Activated CD8-positive, alpha-beta memory T cell treated with anti-CD3 and anti-CD28 coated beads for 36 hours (primary cell): ENCODE results near the gene DOCK9. TPM values are rescaled to one million over a fixed set of nuclear protein-coding genes. Genes with fewer than 3 reads are reported as not detected.

Experiments used
- CTCF ChIA-PET: fragments of 350-600 bp; sonication (Branson Sonifier 250); formaldehyde crosslinking; loops from one replicate; lab custom pipeline; 2021; ENCODE audit warnings: antibody characterized with exemption; lab: Charles Lee
- POLR2A ChIA-PET: fragments of 350-600 bp; sonication (Branson Sonifier 250); formaldehyde crosslinking; loops from one replicate; lab custom pipeline; 2021; ENCODE audit warnings: antibody characterized with exemption; lab: Charles Lee
- total RNA-seq, 2 experiments: library from RNA; stranded (reverse); gene quantifications; one replicate each; pipeline ENCODE4 v1.2.3, GENCODE V29; 2021

Gene DOCK9, protein sequence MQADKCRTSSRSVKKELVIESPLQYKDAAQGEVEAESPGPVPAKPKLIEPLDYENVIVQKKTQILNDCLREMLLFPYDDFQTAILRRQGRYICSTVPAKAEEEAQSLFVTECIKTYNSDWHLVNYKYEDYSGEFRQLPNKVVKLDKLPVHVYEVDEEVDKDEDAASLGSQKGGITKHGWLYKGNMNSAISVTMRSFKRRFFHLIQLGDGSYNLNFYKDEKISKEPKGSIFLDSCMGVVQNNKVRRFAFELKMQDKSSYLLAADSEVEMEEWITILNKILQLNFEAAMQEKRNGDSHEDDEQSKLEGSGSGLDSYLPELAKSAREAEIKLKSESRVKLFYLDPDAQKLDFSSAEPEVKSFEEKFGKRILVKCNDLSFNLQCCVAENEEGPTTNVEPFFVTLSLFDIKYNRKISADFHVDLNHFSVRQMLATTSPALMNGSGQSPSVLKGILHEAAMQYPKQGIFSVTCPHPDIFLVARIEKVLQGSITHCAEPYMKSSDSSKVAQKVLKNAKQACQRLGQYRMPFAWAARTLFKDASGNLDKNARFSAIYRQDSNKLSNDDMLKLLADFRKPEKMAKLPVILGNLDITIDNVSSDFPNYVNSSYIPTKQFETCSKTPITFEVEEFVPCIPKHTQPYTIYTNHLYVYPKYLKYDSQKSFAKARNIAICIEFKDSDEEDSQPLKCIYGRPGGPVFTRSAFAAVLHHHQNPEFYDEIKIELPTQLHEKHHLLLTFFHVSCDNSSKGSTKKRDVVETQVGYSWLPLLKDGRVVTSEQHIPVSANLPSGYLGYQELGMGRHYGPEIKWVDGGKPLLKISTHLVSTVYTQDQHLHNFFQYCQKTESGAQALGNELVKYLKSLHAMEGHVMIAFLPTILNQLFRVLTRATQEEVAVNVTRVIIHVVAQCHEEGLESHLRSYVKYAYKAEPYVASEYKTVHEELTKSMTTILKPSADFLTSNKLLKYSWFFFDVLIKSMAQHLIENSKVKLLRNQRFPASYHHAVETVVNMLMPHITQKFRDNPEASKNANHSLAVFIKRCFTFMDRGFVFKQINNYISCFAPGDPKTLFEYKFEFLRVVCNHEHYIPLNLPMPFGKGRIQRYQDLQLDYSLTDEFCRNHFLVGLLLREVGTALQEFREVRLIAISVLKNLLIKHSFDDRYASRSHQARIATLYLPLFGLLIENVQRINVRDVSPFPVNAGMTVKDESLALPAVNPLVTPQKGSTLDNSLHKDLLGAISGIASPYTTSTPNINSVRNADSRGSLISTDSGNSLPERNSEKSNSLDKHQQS (N-terminal part only)
- total RNA-seq, result 10 to 100 TPM; 33.0 to 38.6 TPM

DNA sequence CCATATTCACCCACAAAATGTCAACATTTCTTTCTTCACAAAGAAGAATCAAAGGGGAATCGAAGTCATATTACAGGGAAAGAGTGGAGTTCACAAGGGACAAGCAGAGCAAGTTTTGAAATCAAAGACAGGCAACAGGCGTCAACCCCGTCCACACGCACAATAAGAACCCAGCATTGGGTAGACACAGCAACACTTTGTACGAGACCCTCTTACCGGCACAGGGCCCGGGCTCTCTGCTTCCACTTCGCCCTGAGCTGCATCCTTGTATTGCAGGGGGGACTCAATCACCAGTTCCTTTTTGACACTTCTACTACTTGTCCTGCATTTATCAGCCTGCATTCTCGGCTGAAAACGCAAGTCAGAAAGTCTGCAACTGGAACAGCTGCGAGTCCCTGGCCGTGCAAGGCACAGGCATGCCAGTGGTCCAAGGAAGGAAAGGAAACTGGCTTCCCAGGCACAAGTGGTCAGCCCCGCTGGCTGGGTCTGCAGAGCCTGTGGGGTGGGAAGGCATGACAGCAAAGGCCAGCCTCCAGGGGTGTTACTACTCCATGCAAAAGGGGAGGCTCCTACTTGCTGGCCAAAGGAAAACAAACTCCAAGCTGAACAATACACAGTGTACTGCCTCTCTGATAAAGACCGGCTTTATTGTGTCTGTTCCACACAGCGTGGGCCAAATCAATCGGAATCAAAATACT, at the start of gene DOCK9:
DOCK9 (minus strand) TSS at position 497 of the 698 bp plus-strand sequence; CDS start at position 342, 155 bp downstream.
- POLR2A ChIA-PET, result interaction anchor here (0.5 kb wide), 1 partner anchor 200 kb away, joined by 6 read pairs; no protein-coding TSS in a partner anchor

DNA sequence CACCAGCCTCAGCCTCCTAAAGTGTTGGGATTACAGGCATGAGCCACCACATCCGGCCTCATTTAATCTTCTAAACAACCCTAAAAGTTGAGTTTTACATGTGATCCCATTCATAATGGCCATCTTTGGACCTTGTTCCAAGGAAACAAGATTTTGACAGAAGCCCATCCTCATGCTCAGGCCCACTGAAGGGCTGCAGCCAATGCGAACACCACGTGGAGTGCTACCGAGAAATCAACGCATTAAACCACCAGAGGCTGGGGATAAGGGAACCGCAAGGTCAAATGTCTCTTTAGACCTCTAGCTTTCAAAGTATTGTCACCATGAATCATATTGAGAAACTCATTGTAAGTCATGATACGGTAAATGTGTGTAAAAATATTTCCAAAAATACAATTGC, 49.4 kb upstream of the DOCK9 start:
- POLR2A ChIA-PET, result no interaction called here
- CTCF ChIA-PET, result interaction anchor here (1.9 kb wide), 1 partner anchor 10 kb away, joined by 5 read pairs; no protein-coding TSS in a partner anchor

More for the DNA sequence above, at the start of gene DOCK9:
- CTCF ChIA-PET, result interaction anchor here (0.8 kb wide), 1 partner anchor 8 kb away, joined by 3 read pairs; no protein-coding TSS in a partner anchor

DNA sequence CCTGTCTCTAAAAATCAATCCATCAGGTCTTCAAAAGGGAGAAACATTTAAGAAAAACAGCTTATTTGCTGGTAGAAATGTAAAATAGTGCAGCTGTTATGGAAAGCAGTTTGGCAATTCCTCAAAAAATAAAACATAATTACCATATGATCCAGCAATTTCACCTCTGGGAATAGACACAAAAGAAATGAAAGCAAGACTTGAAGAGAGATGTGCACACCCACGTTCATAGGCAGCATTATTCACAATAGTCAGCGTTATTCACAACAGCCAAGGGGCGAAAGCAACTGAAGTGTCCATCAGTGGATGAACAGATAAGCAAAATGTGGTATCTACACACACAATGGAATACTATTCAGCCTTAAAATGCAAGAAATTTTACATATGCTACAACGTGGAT, 45.1 kb upstream of the DOCK9 start:
- ChIA-PET CTCF (interaction anchor here (1.2 kb wide), 1 partner anchor 96 kb away, joined by 3 read pairs; no protein-coding TSS in a partner anchor), POLR2A (no interaction called here)

DNA sequence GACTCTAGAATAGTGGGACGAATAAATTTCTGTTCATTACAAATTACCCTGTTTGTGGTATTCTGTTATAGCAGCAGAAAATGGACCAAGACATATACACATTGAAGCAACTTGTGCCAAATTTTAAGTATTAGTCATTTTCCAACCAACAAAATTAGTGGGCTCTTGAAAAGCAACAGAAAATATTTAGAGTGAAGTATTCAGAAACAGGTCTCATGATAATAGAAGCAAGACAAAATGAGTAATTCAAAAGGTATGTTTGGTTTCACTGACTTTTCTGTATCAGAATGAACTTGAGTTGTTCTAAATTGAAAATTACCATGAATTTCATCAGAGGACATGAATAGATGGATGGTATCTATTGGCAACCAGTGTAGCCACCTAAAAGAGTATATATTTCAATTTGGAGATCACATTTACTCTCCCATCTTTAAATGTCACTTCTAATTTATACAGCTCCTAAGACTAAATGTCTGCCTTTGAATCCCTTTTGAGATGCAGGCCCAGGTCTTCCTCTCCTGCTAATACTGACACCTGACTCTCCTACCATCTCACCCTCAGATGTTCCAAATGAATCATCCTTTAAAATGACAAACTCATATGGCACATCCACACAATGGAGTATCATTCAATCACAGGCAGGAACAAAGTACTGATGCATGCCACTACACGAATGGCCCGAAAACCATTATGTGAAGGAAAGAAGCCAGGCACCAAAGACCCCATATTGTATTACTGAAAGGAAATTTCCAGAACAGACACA, 40.7 kb upstream of the DOCK9 start:
- ChIA-PET CTCF (interaction anchor here (1.3 kb wide), 1 partner anchor 10 kb away, joined by 5 read pairs; no protein-coding TSS in a partner anchor), POLR2A (no interaction called here)

DNA sequence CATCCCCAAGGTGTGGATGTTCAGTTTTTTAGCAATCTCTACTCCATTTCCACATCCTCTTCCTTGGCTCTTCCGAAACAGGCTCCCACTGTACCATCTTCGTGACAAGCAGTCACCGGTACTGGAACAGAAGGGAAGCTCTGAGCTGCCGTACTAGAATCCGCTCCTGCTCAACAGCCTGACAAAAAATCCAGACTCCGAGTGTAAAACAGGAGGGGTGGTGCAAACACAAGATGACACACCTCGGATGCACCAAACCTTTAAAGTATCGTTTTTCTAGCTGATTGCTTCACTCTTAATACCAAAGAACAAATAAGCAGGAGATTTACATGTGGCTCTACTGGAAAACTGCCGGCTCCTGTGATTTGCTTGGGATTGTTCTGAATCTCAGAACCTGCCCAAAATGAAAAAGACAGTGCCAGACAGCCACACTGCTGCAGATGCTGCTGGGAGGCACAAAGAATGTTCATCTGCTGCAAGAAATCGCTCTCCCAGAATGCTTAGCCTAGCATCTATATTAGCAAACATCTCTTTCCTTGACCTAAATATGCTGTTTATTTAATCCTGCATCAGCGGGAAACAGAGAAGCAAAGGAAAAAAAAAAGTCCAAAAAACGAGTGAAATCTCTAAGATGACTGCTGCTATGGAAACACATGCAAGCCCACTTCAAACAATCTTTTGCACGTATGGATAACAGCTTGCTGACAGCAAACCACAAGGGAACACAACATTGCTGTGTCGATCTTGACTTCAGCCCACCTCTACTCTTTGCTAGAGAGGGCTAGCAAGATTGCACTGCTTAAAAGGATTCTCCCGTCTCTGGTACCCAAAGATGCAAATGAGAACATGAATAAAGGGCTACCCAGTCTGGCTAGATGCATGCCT, 38.0 kb upstream of the DOCK9 start:
- ChIA-PET POLR2A (no interaction called here), CTCF (no interaction called here)

DNA sequence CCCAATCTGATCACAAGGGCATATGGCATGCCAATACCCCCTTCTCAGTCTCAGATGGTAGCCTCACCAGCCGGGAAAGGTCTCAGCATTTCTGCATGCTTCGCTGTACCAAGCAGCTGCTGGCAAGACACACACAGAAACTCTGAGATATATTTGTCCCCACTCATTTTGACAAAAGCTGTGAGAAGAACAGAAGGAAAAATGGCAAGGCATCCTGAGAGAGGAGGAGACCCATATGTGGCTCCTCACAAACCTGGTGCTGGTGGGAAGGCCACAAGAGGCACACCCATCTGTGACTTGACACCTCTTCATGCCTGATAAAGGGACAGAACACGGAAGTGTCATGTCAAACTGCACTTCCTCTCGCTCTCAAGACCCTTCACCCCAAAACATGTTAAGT, 36.7 kb upstream of the DOCK9 start:
- ChIA-PET POLR2A (no interaction called here), CTCF (no interaction called here)

DNA sequence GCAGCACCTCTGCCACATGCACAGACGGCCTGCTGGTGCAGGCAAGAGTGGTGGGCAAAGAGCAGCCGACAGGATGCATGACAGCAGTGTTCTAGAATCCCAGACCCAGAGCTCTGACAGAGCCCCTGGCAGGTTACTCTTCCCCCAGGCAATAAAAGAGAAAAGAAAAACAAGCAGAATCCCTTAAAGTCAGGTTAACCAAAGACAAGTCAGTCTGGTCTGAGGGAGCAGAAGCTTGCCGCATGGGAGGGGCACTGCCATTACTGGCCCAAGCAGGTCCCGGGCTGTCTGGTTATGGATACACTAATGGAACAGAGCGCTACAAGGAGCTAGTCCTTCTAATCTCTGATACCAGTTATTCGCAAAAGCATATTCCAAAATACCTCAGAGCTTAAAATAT, 36.1 kb upstream of the DOCK9 start:
- ChIA-PET CTCF (no interaction called here), POLR2A (no interaction called here)

DNA sequence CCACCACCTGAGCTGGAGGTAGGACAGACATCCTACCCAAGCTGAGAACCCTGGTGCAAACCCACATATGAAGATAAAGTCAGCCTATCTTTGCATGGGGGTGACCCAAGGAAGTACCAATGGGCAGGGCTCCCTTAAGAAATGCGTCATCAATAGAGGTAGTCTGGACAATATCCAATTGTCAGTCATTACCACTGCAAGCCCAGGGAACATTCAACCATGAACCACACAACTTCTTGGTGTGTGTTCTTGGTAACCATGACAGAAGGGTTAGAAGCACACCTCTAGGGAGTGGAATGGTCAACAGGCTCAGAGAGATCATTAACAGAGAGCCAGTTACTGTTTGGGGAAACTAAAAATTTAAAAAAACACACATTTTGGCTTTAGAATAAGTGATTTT, 34.7 kb upstream of the DOCK9 start:
- ChIA-PET CTCF (no interaction called here), POLR2A (interaction anchor here (0.6 kb wide), 1 partner anchor 94 kb away, joined by 3 read pairs; no protein-coding TSS in a partner anchor)

DNA sequence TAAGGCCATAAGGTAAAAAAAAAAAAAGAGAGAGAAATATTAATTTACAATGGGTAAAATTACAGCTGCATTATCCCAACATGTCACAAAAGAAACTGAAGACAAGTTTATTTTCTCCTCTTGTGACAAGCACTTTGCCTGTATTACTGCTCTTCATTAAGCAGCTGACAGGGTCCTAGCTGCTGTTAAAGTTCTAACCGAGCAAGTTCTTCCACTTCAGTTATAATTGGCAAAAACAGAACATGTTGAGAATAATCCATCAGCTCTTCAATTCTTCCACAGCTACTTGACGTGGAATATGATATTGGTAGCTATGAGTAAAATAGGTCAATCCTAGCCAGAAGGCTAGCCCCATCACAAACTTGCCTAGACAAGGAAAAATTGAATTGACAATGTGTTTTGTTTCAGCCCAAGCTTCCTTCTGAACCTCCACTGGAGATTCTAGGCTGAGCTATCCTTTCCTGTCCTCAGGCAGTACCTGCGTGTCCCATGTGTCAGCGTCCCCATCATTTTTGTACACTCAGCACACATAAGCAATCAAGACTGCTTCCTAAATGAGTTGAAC, 32.2 kb upstream of the DOCK9 start:
- POLR2A ChIA-PET, result no interaction called here

DNA sequence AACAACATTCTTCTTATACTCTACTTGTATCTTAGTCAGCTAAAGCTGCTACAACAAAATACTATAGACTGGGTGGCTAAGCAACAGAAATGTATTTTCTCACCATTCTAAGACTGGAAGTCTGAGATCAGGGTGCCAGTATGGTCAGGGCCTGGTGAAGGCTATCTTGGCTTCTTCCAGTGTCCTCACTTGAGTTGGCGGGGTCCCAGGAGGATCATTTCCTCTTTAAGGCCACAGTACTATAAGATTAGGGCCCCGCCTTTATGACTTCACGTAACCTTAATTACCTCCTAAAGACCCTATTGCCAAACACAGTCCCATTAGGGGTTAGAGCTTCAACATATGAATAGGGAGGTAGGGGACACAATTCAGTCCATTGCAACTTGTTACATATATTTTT, 30.7 kb upstream of the DOCK9 start:
- POLR2A ChIA-PET, result no interaction called here
- CTCF ChIA-PET, result no interaction called here

More for the DNA sequence above, 32.2 kb upstream of the DOCK9 start:
- CTCF ChIA-PET, result no interaction called here

DNA sequence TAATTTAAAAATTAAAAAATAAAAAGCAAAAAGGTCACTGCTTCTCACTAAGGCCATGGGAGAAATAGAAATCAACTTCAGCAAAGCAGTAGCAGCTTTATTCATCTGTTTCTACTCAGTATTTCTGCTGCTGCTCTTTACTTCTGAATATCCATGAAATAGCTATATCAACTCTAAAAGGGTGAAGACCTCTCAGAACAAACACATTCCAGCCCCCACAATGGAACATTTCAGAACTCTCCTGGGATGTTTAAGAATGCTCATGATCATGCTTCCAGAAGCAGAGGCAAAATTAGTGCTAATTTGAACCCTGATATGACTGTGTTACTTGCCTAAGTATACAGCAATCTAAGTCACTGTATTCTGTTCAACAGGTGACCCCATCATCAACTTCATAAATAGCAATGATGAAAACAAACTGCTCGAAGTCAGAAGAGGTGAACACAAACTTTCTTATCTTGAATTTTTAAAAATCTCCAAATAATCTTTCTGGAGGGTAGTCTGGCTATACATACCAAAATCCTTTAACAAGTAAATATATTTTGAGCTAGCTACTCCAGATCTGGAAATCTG, 29.6 kb upstream of the DOCK9 start:
- ChIA-PET CTCF (no interaction called here), POLR2A (no interaction called here)

DNA sequence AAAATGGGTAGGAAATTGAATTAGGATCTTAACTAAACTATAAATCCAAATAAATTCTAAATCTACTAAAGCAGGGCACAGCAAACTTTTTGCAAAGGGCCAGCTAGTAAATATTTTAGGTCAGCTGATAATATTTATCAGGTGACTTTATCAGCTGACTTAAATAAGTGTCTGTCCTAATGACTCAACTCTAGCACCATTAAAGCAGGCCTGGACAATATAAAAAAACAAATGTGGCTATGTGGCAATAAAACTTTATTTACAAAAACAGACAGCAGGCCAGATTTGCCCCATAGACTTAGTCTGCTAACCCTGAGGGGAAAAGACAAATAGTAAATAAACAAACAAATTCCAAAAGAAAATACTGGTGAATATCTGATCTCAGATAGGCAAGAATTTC, 27.7 kb upstream of the DOCK9 start:
- CTCF ChIA-PET, result no interaction called here

DNA sequence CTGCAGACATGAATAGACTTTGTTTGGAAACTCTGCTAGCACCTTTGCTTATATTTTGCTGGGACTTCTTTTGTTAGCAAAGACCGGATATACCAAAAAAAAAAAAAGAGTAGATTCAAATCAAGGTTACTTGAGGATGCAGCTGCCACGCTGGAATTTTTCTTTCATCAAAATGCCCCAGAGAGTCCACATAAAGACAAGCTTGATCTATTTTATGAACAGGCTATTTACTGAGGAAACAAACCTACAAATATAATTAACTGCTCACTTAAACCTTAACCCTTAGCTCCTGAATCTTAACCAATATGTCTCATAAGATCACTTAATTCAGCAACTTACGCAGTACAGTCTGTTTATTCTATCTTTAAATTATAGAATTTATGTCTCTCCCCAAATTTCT, 27.1 kb upstream of the DOCK9 start:
- POLR2A ChIA-PET, result no interaction called here
- CTCF ChIA-PET, result no interaction called here

More for the DNA sequence above, 27.7 kb upstream of the DOCK9 start:
- POLR2A ChIA-PET, result no interaction called here

DNA sequence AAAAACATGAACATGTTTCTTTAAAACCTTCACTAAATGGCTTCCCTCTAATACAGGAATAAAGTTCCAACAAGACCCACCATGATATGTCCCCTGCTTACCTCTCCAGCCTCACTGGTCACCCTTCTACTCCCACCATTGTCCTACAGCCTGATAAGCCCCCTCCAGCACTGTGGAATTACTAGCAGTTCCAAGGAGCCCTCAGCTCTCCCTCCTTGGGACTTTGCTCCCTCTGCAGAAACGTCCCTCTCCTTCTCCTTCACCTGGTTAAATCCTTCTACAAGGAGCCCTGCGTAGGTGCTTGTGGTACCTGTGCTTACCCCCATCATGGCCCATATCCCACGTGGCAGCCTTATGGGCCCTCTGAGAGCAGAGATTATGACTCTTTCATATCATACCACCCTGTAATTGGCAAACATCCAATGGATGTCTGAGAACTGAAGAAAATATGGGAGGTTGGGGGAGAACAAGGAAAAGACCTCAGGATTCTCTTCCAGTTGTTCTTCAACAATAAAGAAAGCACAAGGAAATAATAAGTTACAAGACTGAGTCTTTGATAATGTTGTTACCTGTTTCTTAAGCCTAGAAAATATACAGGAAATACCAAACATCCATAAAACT, 26.1 kb upstream of the DOCK9 start:
- ChIA-PET CTCF (no interaction called here), POLR2A (no interaction called here)

DNA sequence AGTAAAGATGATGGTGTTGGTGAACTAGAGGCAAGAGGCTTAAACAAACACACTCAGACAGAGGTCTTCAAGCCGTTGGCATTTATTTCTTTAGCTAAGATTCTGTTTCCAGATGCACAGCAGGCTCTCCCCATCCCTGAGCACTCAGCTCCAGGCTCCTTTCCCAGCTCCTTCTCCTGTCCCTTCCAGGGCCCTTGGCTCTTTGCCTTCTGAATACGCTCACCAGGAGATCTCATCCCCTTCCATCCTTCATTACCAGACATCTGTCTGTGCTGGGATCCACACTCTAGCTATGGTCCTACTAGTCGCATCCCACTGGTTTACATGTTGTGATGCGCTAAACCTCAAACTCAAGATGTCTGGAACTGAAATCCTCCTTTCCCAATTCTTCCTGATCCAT, 25.3 kb upstream of the DOCK9 start:
- POLR2A ChIA-PET, result no interaction called here
- CTCF ChIA-PET, result no interaction called here

DNA sequence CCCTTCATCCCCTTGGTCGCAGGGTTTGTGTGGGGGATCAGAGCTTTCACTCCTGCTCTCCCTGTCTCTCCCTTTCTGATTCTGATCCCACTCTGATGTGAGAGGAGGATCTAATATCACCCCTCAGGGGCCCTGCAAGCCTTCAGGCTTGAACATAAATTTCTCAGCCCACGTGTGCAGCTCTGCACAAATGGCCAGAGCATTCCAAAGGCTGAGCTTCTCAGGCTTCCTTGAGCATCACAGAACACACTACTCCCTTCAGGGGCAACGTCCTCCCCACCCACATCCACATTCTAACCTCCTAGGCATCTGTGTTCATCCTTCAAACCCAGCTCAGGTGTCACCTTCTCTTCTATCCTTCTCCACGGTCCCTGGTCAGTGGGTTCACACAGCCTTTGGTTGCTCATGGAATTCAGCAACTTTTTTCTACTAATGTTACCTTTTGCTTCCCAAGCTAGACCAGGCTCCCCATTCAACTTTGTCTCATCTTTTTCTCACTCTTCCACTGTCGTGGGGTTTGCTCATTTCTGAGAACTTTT, 24.4 kb upstream of the DOCK9 start:
- ChIA-PET POLR2A (no interaction called here), CTCF (no interaction called here)
